HepG2 (cell line): Measurements from ENCODE around the gene CDYL2. TPM values are rescaled to one million over a fixed set of nuclear protein-coding genes. Genes with fewer than 3 reads are reported as not detected.

Experiments
- ATAC-seq: fragments of 200-7000 bp; cut with Tn5 transposase; 3 replicates; pipeline ENCODE4 v1.9.1; 2020; ENCODE audit warnings: mild to moderate bottlenecking, moderate library complexity
- BruUV-seq: library from RNA; stranded (reverse); fragments of 400-500 nt; replicated peaks from 2 replicates; lab custom pipeline; 2021; lab: Mats Ljungman, UMichigan
- CTCF ChIA-PET: fragments of 300-600 bp; formaldehyde crosslinking; extraction: SDS; loops from one replicate; lab custom pipeline; 2021; ENCODE audit warnings: low total read pairs, inconsistent platforms, low intra/inter-chr PET ratio; lab: Yijun Ruan, JAX
- POLR2A ChIA-PET: fragments of 350-600 bp; sonication (Branson Sonifier 250); formaldehyde crosslinking; loops from one replicate; lab custom pipeline; 2020; ENCODE audit warnings: antibody characterized with exemption, inconsistent platforms; lab: Yijun Ruan, JAX
- DNase-seq: peaks from one replicate; pipeline ENCODE4 v3.0.0-alpha.2; 2015; ENCODE audit warnings: low spot score
- FAIRE-seq: peaks from 3 replicates; lab custom pipeline; 2011; peaks lifted over from hg19 to GRCh38; lab: Jason Lieb, UNC
- H2AFZ ChIP-seq: one replicate; pipeline ENCODE4 v1.6.1; 2011; ENCODE audit warnings: low read length, inconsistent platforms
- H3K27ac ChIP-seq: fragments of 300-600 bp; 3 replicates; pipeline ENCODE4 v1.8.0; 2011; ENCODE audit warnings: mixed run types, mild to moderate bottlenecking, mixed read lengths, low read length, inconsistent platforms; ENCODE audit not compliant: insufficient read depth; ENCODE audit errors: extremely low read length
- H3K27me3 ChIP-seq, 2 experiments: fragments of 200-600 bp in 1 of 2; 2 replicates in 1 of 2; 3 replicates in 1 of 2; pipeline versions ENCODE4 v1.6.0 to v1.8.0; 2011; ENCODE audit warnings: low read length in 2 of 2, mild to moderate bottlenecking in 2 of 2, moderate library complexity in 2 of 2, inconsistent platforms in 1 of 2; ENCODE audit not compliant: insufficient read depth in 2 of 2, control insufficient read depth in 1 of 2
- H3K36me3 ChIP-seq, 2 experiments: fragments of 200-600 bp in 1 of 2; replicated peaks in 1 of 2; 2 replicates in 1 of 2; 3 replicates in 1 of 2; pipeline versions ENCODE4 v1.5.1 to v1.8.0; 2011; ENCODE audit warnings: low read length in 2 of 2, inconsistent platforms in 1 of 2; ENCODE audit not compliant: insufficient read depth in 2 of 2, control insufficient read depth in 1 of 2
- H3K4me1 ChIP-seq: 2 replicates; pipeline ENCODE4 v1.5.1; 2012; ENCODE audit warnings: low read length, inconsistent platforms; ENCODE audit not compliant: insufficient read depth
- H3K4me2 ChIP-seq: 2 replicates; pipeline ENCODE4 v1.6.0; 2011; ENCODE audit warnings: low read depth, low read length, inconsistent platforms
- H3K4me3 ChIP-seq, 3 experiments: fragments of 200-600 bp in 1 of 3; sonication (generic), shearing (Covaris generic) in 1 of 3; replicated peaks in 1 of 3; 2 replicates each; pipeline ENCODE4 v1.5.1; 2011 to 2016; ENCODE audit warnings: low read length in 3 of 3, inconsistent platforms in 2 of 3, low read depth in 2 of 3, mild to moderate bottlenecking in 2 of 3, control low read depth in 1 of 3, mixed read lengths in 1 of 3; ENCODE audit not compliant: insufficient read depth in 1 of 3
- H3K79me2 ChIP-seq: one replicate; pipeline ENCODE4 v1.6.1; 2011; ENCODE audit warnings: low read length, inconsistent platforms; ENCODE audit not compliant: insufficient read depth
- H3K9ac ChIP-seq: 2 replicates; pipeline ENCODE4 v1.6.0; 2011; ENCODE audit warnings: mild to moderate bottlenecking, low read depth, low read length, inconsistent platforms; ENCODE audit not compliant: insufficient read depth
- H3K9me3 ChIP-seq: 2 replicates; pipeline ENCODE4 v1.5.1; 2012; ENCODE audit warnings: mild to moderate bottlenecking, low read length
- H4K20me1 ChIP-seq: 2 replicates; pipeline ENCODE4 v1.6.0; 2011; ENCODE audit warnings: inconsistent platforms, mild to moderate bottlenecking, low read length, moderate library complexity; ENCODE audit not compliant: insufficient read depth
- ARNT ChIP-seq: fragments of 450-650 bp; IDR thresholded peaks from 2 replicates; pipeline ENCODE4 v1.6.1; 2017
- BHLHE40 ChIP-seq: IDR thresholded peaks from 2 replicates; pipeline ENCODE4 v1.6.1; 2011; ENCODE audit warnings: low read length, improper control_type of control experiment
- EED ChIP-seq: sonication (generic); formaldehyde crosslinking; IDR thresholded peaks from 2 replicates; pipeline ENCODE4 v1.5.0; 2020; ENCODE audit warnings: mild to moderate bottlenecking, missing genetic modification reagents
- FOXA1 ChIP-seq, 2 experiments: fragments of 450-650 bp in 1 of 2; sonication (generic) in 1 of 2; formaldehyde crosslinking in 1 of 2; IDR thresholded peaks; 2 replicates each; pipeline versions ENCODE4 v1.4.0 to v1.6.1; 2016 to 2020; ENCODE audit warnings: missing genetic modification reagents in 1 of 2
- HNRNPUL1 ChIP-seq: fragments of 200-400 bp; formaldehyde crosslinking; IDR thresholded peaks from 2 replicates; pipeline ENCODE4 v1.6.1; 2017; ENCODE audit warnings: low read depth, mild to moderate bottlenecking, low read length, moderate library complexity
- ZFP36 ChIP-seq: fragments of 150-350 bp; IDR thresholded peaks from 2 replicates; pipeline ENCODE4 v1.6.1; 2018; ENCODE audit warnings: borderline replicate concordance, low read length, low read depth; ENCODE audit not compliant: partially characterized antibody
- ZHX2 ChIP-seq, 2 experiments: sonication (generic) in 1 of 2; formaldehyde crosslinking in 1 of 2; IDR thresholded peaks; 2 replicates each; pipeline versions ENCODE4 v1.6.1 to v1.9.0; 2014 to 2022; ENCODE audit warnings: antibody characterized with exemption in 1 of 2, borderline replicate concordance in 1 of 2, inconsistent platforms in 1 of 2, low read depth in 1 of 2, missing genetic modification reagents in 1 of 2
- ZNF552 ChIP-seq: sonication (generic); formaldehyde crosslinking; IDR thresholded peaks from 2 replicates; pipeline ENCODE4 v1.9.0; 2022; ENCODE audit warnings: missing genetic modification reagents, mild to moderate bottlenecking, borderline replicate concordance
- ZNF607 ChIP-seq: sonication (generic); formaldehyde crosslinking; IDR thresholded peaks from 2 replicates; pipeline ENCODE4 v1.5.1; 2020; ENCODE audit warnings: missing genetic modification reagents, mild to moderate bottlenecking, borderline replicate concordance
- ZNF709 ChIP-seq: sonication (generic); formaldehyde crosslinking; IDR thresholded peaks from 2 replicates; pipeline ENCODE4 v1.5.0; 2020; ENCODE audit warnings: mild to moderate bottlenecking, missing genetic modification reagents
- ZNF724P ChIP-seq: sonication (generic); formaldehyde crosslinking; IDR thresholded peaks from 2 replicates; pipeline ENCODE4 v1.8.0; 2022; ENCODE audit warnings: missing genetic modification reagents, borderline replicate concordance
- WGBS: methylation state at CpG from one replicate; pipeline ENCODE4 v1.1.6; 2017; ENCODE audit warnings: low lambda C conversion rate; 5-methylcytosine and 5-hydroxymethylcytosine counted together
- in situ Hi-C: cut with HindIII; loops from 2 replicates; pipeline ENCODE4 v1.10.0; 2017; ENCODE audit warnings: low pct_unique_long_range_greater_than_20kb; ENCODE audit not compliant: extremely low pct_ligation_motif_present
- intact Hi-C: fragments of 100-400 bp; cut with micrococcal nuclease; formaldehyde crosslinking; loops from one replicate; pipeline ENCODE4 v1.10.0; 2022; ENCODE audit not compliant: unreplicated experiment
- polyA plus RNA-seq, 8 experiments: library from polyadenylated mRNA; depleted of rRNA in 3 of 8; stranded (reverse) in 7 of 8; unstranded in 1 of 8; fragments of >200 nt; fragmentation: Illumina TruSeq in 4 of 8; extraction: Trizol in 4 of 8; gene quantifications; 2 replicates each; pipeline versions ENCODE4 v1.2.1 to v1.2.3, GENCODE V29; 2011 to 2016; ENCODE audit warnings: low read depth in 4 of 8, missing spikeins in 1 of 8, mixed read lengths in 1 of 8; ENCODE audit not compliant: insufficient read depth in 1 of 8
- total RNA-seq, 5 experiments: library from RNA; depleted of rRNA; stranded (reverse); fragments of >200 nt; fragmentation: Illumina TruSeq; extraction: Trizol; gene quantifications; 2 replicates each; pipeline ENCODE4 v1.2.3, GENCODE V29; 2016; ENCODE audit warnings: low read depth in 1 of 5

The CDYL2 gene
- total and polyA plus RNA-seq, 2 of the 13 experiments (the other 11 are each of a cell fraction or from before 2014, with no cell fraction given): 0.07 to 0.35 TPM

GRCh38 chr16:80703131-80704071, 101.0 kb downstream of the CDYL2 start:
- ChIA-PET CTCF (no interaction called here), POLR2A (no interaction called here)
- FAIRE-seq (no peak), ATAC-seq (no peak), DNase-seq (no peak)
- Histone ChIP-seq H3K4me3 (no peak overlapping the region), H3K27ac (no peak overlapping the region), H3K9ac (no peak overlapping the region), H3K79me2 (no peaks in the 10 kb centered on the region), H4K20me1 (no peaks in the 10 kb centered on the region), H3K4me2 (no peak overlapping the region), H3K9me3 (peaks cover 9% of the 10 kb centered on the region; the same call in 1 of the 2 replicates), H3K4me1 (no peaks in the 10 kb centered on the region)
- intact Hi-C loops: no loop called here
- no TSS peak for BruUV-seq
- TF ChIP-seq ZNF552 (no peak), BHLHE40 (no peak), FOXA1 (IDR thresholded peaks at IDR 0.05) (no peak), FOXA1 (CRISPR knock-in tag; IDR thresholded peaks at IDR 0.05) (no peak)
- TF ChIP-seq, all 625 proteins: peak for 0
- Histone ChIP-seq H3K27me3 (no peaks in the 10 kb centered on the region), H3K36me3 (no peaks in the 10 kb centered on the region), H2AFZ (no peak overlapping the region)
- in situ Hi-C loops: no loop called here
- 18% methylated on average over 8 of the region's 10 CpGs for WGBS

DNA sequence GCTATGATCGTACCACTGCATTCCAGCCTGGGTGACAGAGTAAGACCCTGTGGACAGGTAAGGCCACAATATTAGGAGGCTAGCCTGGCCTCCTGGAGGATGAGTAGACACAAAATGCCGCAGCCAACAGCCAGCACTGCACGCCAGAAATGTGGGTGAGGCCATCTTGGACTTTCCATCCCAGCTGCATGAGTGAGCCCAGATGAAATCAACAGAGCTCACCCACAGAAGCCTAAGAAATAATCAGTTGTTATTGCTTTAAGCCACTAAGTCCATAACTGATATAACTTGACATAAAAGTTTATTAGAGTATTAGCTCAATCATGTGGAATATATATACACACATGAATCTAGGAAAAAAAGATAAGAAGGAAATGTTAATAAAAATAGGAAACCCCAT, 101.7 kb downstream of the CDYL2 start:
- no peaks in the 10 kb centered on the region for H3K4me1 ChIP-seq
- H3K27me3 ChIP-seq: no peaks in the 10 kb centered on the region
- ChIA-PET POLR2A (no interaction called here), CTCF (no interaction called here)
- H3K36me3 ChIP-seq: no peaks in the 10 kb centered on the region
- no peak overlapping the region for H3K9ac ChIP-seq
- H3K79me2 ChIP-seq: no peaks in the 10 kb centered on the region
- ATAC-seq: no peak
- intact Hi-C loops: no loop called here
- WGBS: 14% methylated on average over 3 of the region's 3 CpGs
- no peak for FAIRE-seq
- DNase-seq: no peak
- no peak overlapping the region for H3K4me2 ChIP-seq
- no peak overlapping the region for H3K27ac ChIP-seq
- peaks cover 5% of the 10 kb centered on the region; the same call in 1 of the 2 replicates for H3K9me3 ChIP-seq
- in situ Hi-C loops: no loop called here
- H3K4me3 ChIP-seq: no peak overlapping the region
- no peaks in the 10 kb centered on the region for H4K20me1 ChIP-seq
- H2AFZ ChIP-seq: no peak overlapping the region
- BruUV-seq: no TSS peak
- no peak for TF ChIP-seq EED
- TF ChIP-seq ARNT: no peak
- no peak for TF ChIP-seq ZFP36
- TF ChIP-seq ZHX2 (IDR thresholded peaks at IDR 0.05; ENCODE audit: low read depth): no peak
- TF ChIP-seq ZHX2 (CRISPR knock-in tag; IDR thresholded peaks at IDR 0.05; ENCODE audit: borderline replicate concordance): no peak
- TF ChIP-seq HNRNPUL1: no peak
- TF ChIP-seq ZNF607 (CRISPR knock-in tag): no peak
- TF ChIP-seq ZNF724P: no peak
- no peak for TF ChIP-seq ZNF709 (CRISPR knock-in tag)
